ENCODE results near the gene LCE1E.

The LCE1E gene

GRCh38 chr1:152786077-152786476, at the start of gene LCE1E:
LCE1E (plus strand) TSS chr1:152786257; CDS start chr1:152787300, 1,043 bp downstream.
- no peak for DNase-seq (ENCODE audit: low spot score)

- DNase-seq (ENCODE audit: low spot score): no peak
Observed at GRCh38 chr1:152737997-152738396, 48.1 kb upstream of the LCE1E start.

- no peak for DNase-seq (ENCODE audit: low spot score)
Observed at GRCh38 chr1:152739841-152740240, 46.2 kb upstream of the LCE1E start.

GRCh38 chr1:152741656-152742055, 44.4 kb upstream of the LCE1E start:
- DNase-seq (ENCODE audit: low spot score): no peak

- no peak for DNase-seq (ENCODE audit: low spot score)
Observed at GRCh38 chr1:152743371-152744145, 42.5 kb upstream of the LCE1E start.

GRCh38 chr1:152745289-152745704, 40.8 kb upstream of the LCE1E start:
- no peak for DNase-seq (ENCODE audit: low spot score)

GRCh38 chr1:152745765-152746444, 40.2 kb upstream of the LCE1E start:
- no peak for DNase-seq (ENCODE audit: low spot score)

GRCh38 chr1:152747831-152748230, 38.2 kb upstream of the LCE1E start:
- no peak for DNase-seq (ENCODE audit: low spot score)

- DNase-seq (ENCODE audit: low spot score): no peak
Observed at GRCh38 chr1:152752225-152752624, 33.8 kb upstream of the LCE1E start.

- DNase-seq (ENCODE audit: low spot score): no peak
Observed at GRCh38 chr1:152753586-152753985, 32.5 kb upstream of the LCE1E start.

- DNase-seq (ENCODE audit: low spot score): no peak
Observed at GRCh38 chr1:152756872-152757271, 29.2 kb upstream of the LCE1E start.

- DNase-seq (ENCODE audit: low spot score): no peak
Observed at GRCh38 chr1:152757747-152758146, 28.3 kb upstream of the LCE1E start, which contains the start of gene KPRP. KPRP (plus strand) TSS chr1:152758025; CDS start chr1:152759589, 1,564 bp downstream.

- DNase-seq (ENCODE audit: low spot score): no peak
Observed at GRCh38 chr1:152758636-152759035, 27.4 kb upstream of the LCE1E start.

- DNase-seq (ENCODE audit: low spot score): no peak
Observed at GRCh38 chr1:152759453-152760173, 26.4 kb upstream of the LCE1E start.

GRCh38 chr1:152760551-152761190, 25.4 kb upstream of the LCE1E start:
- DNase-seq (ENCODE audit: low spot score): no peak

- DNase-seq (ENCODE audit: low spot score): no peak
Observed at GRCh38 chr1:152761609-152762213, 24.3 kb upstream of the LCE1E start.

- DNase-seq (ENCODE audit: low spot score): no peak
Observed at GRCh38 chr1:152768847-152769533, 17.1 kb upstream of the LCE1E start.

GRCh38 chr1:152770411-152770810, 15.6 kb upstream of the LCE1E start:
- DNase-seq (ENCODE audit: low spot score): no peak

GRCh38 chr1:152774875-152775274, 11.2 kb upstream of the LCE1E start, which contains the start of gene LCE1F:
LCE1F (plus strand) TSS chr1:152775140; CDS start chr1:152776372, 1,232 bp downstream.
- no peak for DNase-seq (ENCODE audit: low spot score)

- DNase-seq (ENCODE audit: low spot score): no peak
Observed at GRCh38 chr1:152776361-152776760, 9.7 kb upstream of the LCE1E start.

GRCh38 chr1:152777510-152778137, 8.4 kb upstream of the LCE1E start:
- DNase-seq (ENCODE audit: low spot score): no peak
